Measurements from ENCODE around the gene DPP6. TPM values are rescaled to one million over a fixed set of nuclear protein-coding genes. Genes with fewer than 3 reads are reported as not detected.
A peak's percentile ranks its signal among the peaks of the same experiment; 100 is the strongest.

Gene DPP6
- total RNA-seq, 1 donor from 2014 or later: 1.2 TPM

DNA sequence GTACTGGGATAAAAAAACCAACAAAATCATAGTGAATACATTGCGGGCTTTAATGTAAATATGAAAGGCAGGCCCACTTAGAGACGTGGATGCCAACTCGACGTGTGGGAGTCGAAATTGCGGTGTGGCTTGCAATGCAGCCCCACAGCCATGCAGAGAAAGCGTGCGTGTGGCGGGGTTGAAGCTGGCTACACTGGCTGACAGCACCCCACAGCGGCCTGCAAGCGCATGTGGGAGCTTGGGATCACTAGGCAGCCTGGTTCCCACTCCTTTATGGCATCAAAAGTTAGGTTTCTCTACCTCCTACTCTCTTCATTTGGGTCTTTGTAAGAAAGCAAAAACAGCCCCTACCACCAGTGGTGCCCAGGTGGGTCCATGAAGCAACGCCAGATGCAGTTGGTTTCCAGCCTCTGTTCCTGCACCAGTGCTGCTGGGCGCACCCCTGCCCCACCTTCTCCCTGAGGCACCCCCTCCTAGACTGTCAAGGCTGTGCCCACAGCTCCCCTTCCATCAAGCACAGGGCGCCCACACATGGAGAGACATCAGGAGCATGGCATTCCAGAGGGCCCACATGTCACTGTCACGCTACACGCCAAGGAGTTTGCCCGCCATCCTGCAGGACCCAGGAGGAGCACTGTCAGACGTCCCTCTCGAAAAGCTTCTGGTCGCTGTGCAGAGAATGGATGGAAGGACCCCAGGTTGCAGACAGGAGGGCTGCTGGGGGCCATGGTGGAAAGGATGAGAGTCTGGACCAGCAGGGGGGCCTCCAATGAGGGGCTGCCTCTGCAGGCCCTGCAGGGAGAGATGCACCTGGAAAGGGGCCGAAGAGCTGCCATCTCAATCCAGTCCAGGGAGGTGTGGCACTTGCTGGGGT, 807.8 kb downstream of the DPP6 start:
- TF ChIP-seq, protein P1, sequence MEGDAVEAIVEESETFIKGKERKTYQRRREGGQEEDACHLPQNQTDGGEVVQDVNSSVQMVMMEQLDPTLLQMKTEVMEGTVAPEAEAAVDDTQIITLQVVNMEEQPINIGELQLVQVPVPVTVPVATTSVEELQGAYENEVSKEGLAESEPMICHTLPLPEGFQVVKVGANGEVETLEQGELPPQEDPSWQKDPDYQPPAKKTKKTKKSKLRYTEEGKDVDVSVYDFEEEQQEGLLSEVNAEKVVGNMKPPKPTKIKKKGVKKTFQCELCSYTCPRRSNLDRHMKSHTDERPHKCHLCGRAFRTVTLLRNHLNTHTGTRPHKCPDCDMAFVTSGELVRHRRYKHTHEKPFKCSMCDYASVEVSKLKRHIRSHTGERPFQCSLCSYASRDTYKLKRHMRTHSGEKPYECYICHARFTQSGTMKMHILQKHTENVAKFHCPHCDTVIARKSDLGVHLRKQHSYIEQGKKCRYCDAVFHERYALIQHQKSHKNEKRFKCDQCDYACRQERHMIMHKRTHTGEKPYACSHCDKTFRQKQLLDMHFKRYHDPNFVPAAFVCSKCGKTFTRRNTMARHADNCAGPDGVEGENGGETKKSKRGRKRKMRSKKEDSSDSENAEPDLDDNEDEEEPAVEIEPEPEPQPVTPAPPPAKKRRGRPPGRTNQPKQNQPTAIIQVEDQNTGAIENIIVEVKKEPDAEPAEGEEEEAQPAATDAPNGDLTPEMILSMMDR (conservative IDR thresholded peaks at IDR 0.05; ENCODE audit: low read depth, low read length): no peak

DNA sequence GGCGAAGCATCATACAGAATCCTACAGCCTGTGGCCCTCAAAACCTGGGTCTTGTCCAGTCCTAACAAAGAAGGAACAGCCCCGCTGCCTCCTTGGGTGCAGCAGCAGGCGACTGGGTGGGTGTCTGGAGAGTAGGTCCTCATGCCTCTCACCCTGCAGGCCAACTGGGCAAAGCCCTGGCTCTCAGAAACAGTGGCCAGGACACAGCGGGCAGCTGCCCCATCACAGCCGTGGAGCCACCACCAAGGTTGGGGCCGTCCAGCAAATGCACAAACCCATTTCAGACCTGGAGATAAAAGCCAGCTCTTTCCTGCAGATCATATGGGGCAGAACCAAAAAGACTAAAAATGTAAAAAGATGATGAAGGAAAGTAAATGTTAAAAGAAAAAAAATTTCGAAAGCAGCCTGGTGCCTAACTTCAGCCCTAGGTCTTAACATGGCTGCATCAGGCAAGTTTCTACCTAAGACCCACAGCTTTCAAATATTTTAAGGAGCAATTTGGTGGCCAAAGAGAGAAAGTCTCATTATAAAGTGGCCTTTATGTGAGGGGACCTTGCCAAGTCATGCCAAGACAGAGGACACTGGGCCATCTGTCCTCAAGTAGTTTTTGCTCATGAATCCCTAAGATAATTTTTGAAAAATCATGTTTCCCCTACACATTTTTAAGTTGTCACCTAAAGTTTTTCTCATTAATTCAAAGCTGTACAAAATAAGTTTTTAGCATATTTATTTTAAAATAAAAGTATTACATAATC, 808.6 kb downstream of the DPP6 start:
- no peak overlapping the region for H3K4me3 ChIP-seq (ENCODE audit: low read depth, low read length)
- no peak for DNase-seq (ENCODE audit: low read depth)
- TF ChIP-seq, protein P1 (conservative IDR thresholded peaks at IDR 0.05; ENCODE audit: low read depth, low read length): no peak

More for the DNA sequence above, 807.8 kb downstream of the DPP6 start:
- DNase-seq (ENCODE audit: low read depth): no peak
- H3K4me3 ChIP-seq (ENCODE audit: low read depth, low read length): no peak overlapping the region

DNA sequence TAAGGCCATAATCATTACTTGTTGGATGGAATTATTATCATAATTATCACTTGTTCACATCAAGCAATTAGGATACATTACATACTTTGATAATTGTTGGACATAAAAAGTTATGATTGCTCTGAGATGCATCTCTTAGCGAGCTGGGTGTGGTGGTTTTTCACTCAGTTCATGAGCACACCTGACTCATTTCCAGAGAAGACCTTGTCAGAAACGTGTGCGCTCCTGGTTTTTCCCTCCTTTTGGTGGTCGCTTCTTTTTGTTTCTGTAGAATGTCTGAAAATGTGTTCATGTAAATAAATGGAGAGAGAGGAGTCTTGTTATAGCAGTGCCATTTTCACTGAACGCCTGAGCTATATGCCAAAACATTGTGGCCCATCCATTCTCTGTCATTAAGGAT, 809.4 kb downstream of the DPP6 start:
- TF ChIP-seq, protein P1 (conservative IDR thresholded peaks at IDR 0.05; ENCODE audit: low read depth, low read length): no peak
- no peak for DNase-seq (ENCODE audit: low read depth)
- no peak overlapping the region for H3K4me3 ChIP-seq (ENCODE audit: low read depth, low read length)

DNA sequence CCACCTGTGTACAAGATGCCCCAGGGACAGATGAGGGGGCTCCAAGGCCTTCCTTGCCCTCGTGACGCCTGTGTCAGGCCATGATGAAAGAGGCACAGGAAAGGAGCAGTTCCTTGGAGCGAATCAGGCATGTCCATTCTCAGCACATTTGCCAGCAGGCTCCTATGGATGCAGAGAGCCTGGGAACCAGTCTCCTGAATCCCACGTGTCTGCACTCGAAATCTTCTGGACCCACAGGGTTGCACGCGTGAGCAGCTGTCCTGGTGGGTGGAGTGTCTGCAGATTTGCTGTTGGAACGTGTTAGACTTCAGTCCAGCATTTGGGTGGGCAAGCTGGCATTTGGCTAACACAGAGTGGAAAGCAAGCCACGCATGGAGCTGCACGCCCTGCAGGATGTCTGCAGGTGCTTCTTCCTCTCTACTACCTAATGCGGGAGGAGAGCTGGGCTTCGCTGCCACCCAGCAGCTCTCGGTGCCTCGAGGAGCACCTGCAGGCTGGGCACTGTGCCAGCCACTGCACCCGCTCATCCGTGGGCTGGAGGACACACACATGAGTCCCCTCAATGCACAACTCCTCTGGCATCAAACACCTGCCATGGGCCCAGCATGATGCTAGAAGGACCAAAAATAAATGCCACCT, 810.1 kb downstream of the DPP6 start:
- H3K4me3 ChIP-seq (ENCODE audit: low read depth, low read length): no peak overlapping the region
- TF ChIP-seq, protein P1 (conservative IDR thresholded peaks at IDR 0.05; ENCODE audit: low read depth, low read length): no peak
- no peak for DNase-seq (ENCODE audit: low read depth)

DNA sequence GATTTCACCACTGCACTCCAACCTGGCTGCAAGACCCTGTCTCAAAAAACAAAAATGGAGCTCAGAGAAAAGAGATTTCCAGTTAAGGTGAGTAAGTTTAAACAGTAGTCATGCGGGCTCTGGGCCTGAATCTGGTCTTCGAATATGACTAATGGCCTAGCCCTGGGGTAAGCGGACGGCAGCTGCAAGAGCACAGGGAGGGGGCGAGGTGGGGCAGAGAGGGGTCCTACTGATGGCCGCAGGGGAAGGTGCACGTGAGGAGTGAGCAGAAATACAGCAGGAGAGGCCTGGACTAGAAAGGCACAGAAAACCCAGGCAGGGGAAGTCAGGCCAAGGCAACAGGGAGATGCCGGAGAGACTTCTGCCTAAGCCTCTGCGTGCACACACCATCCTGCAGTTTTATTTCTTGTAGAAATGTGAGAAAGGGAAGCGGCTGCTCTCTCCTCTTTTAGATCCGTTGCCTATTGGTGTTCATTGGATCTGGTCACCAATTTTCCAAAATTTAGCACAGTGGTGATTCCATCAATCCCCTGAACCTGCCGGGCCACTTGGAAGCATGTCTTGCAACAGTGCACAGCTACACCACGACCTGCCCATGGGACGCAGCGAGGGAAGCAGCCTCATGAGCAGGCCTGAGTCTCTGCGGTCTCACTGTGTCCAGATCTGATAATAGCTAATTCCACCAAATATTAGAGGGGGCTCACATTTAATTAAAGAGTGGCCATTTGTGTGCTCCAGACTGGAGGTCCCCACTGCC, 811.7 kb downstream of the DPP6 start:
- TF ChIP-seq, protein P1 (conservative IDR thresholded peaks at IDR 0.05; ENCODE audit: low read depth, low read length): no peak
- no peak overlapping the region for H3K4me3 ChIP-seq (ENCODE audit: low read depth, low read length)
- no peak for DNase-seq (ENCODE audit: low read depth)

DNA sequence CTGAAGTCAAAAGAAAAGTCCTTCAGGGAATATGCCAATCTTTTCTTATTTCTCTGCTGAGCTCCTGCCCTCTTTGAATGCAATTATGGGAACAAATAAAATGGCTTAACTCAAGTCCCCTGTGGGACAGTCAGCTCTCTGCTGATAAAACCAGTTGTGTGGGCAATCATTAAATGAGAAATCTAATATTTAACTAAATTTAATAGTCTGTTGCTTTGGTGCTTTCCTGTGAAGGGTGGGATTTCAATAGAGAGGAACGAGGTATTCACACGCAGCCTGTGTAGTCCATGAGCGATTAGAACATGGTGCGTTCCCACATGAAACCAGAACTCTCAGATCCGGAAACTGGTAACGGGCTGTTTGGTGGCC, 812.3 kb downstream of the DPP6 start:
- H3K4me3 ChIP-seq (ENCODE audit: low read depth, low read length): no peak overlapping the region
- peak; percentile 7 for DNase-seq (ENCODE audit: low read depth)
- TF ChIP-seq, protein P1 (conservative IDR thresholded peaks at IDR 0.05; ENCODE audit: low read depth, low read length): no peak
